Vagina (tissue), 2 donors: ENCODE data around the gene KCNJ10. TPM values are rescaled to one million over a fixed set of nuclear protein-coding genes. Genes with fewer than 3 reads are reported as not detected.

Source experiments
- DNase-seq, 2 donors: peaks; one replicate each; pipeline ENCODE4 v3.0.0-alpha.2; 2017; ENCODE audit errors: extremely low spot score in 2 of 2
- H3K27ac ChIP-seq: fragments of 200-600 bp; sonication (generic); one replicate; pipeline ENCODE4 v1.5.1; 2019
- H3K27me3 ChIP-seq: fragments of 200-600 bp; sonication (generic); one replicate; pipeline ENCODE4 v1.5.1; 2019
- H3K36me3 ChIP-seq, 2 donors: fragments of 200-600 bp; sonication (generic); one replicate each; pipeline ENCODE4 v1.5.1; 2017 to 2019
- H3K4me1 ChIP-seq: fragments of 200-600 bp; sonication (generic); one replicate; pipeline ENCODE4 v1.5.1; 2019
- H3K4me3 ChIP-seq, 2 donors: fragments of 200-600 bp; sonication (generic); 1 replicate in 1 of 2; 2 replicates in 1 of 2; pipeline ENCODE4 v1.5.1; 2016 to 2019
- H3K9me3 ChIP-seq: fragments of 200-600 bp; sonication (generic); one replicate; pipeline ENCODE4 v1.5.1; 2019
- CTCF ChIP-seq, 3 experiments: fragments of 450-650 bp in 2 of 3; fragments of 200-600 bp in 1 of 3; sonication (generic) in 1 of 3; IDR thresholded peaks; one replicate each; pipeline ENCODE4 v1.5.1; 2017 to 2019; ENCODE audit warnings: antibody characterized with exemption in 3 of 3, mild to moderate bottlenecking in 2 of 3, moderate library complexity in 2 of 3
- POLR2A ChIP-seq, 2 donors: fragments of 450-650 bp; IDR thresholded peaks; one replicate each; pipeline ENCODE4 v1.6.1; 2017; ENCODE audit warnings: antibody characterized with exemption in 2 of 2, mild to moderate bottlenecking in 2 of 2, moderate library complexity in 2 of 2
- POLR2AphosphoS5 ChIP-seq, 2 donors: sonication (generic); formaldehyde crosslinking; IDR thresholded peaks; one replicate each; pipeline ENCODE4 v1.9.0; 2017; ENCODE audit warnings: antibody characterized with exemption in 2 of 2, mild to moderate bottlenecking in 2 of 2, low read depth in 1 of 2; ENCODE audit not compliant: insufficient read depth in 1 of 2
- intact Hi-C: fragments of 100-400 bp; cut with DNase I; formaldehyde crosslinking; loops from one replicate; pipeline ENCODE4 v1.15.1; 2023
- total RNA-seq: library from RNA; depleted of rRNA; stranded (reverse); fragments of >200 nt; gene quantifications from one replicate; pipeline ENCODE4 v1.2.3, GENCODE V29; 2016

KCNJ10 gene
- total RNA-seq, 1 donor from 2014 or later: not detected

GRCh38 chr1:160085686-160086455 is 15.9 kb upstream of the KCNJ10 start:
- Histone ChIP-seq H3K4me3 (no peak overlapping the region), H3K9me3 (no peaks in the 10 kb centered on the region), H3K4me1 (peaks cover 7% of the 10 kb centered on the region), H3K27me3 (peaks cover under 1% of the 10 kb centered on the region), H3K36me3 (peaks cover 0 to 18% of the 10 kb centered on the region in 2 donors), H3K27ac (no peak overlapping the region)
- intact Hi-C loops: no loop called here
- peak; percentile 41 to 66 (median 54) for TF ChIP-seq CTCF (IDR thresholded peaks at IDR 0.05)
- TF ChIP-seq POLR2A (IDR thresholded peaks at IDR 0.05): no peak
- DNase-seq: no peak

GRCh38 chr1:160084771-160085321 is 14.9 kb upstream of the KCNJ10 start:
- H3K36me3 ChIP-seq: peaks cover 0 to 12% of the 10 kb centered on the region in 2 donors
- no peak overlapping the region for H3K27ac ChIP-seq
- no peak overlapping the region for H3K4me3 ChIP-seq
- no peak for TF ChIP-seq POLR2A (IDR thresholded peaks at IDR 0.05)
- no peak for TF ChIP-seq POLR2AphosphoS5 (IDR thresholded peaks at IDR 0.05; ENCODE audit: insufficient read depth in 1 of 2, low read depth in 1 of 2)
- TF ChIP-seq CTCF (IDR thresholded peaks at IDR 0.05): no peak
- intact Hi-C loops: no loop called here
- H3K9me3 ChIP-seq: no peaks in the 10 kb centered on the region
- no peak for DNase-seq
- peaks cover 5% of the 10 kb centered on the region for H3K27me3 ChIP-seq
- peaks cover 7% of the 10 kb centered on the region for H3K4me1 ChIP-seq

GRCh38 chr1:160083968-160084770 is 14.2 kb upstream of the KCNJ10 start:
- peak overlapping the region in 1 of 2 donors; percentile 45 for H3K4me3 ChIP-seq
- peaks cover 0 to 8% of the 10 kb centered on the region in 2 donors for H3K36me3 ChIP-seq
- H3K9me3 ChIP-seq: no peaks in the 10 kb centered on the region
- H3K4me1 ChIP-seq: peaks cover 7% of the 10 kb centered on the region
- TF ChIP-seq POLR2AphosphoS5 (IDR thresholded peaks at IDR 0.05; ENCODE audit: insufficient read depth in 1 of 2, low read depth in 1 of 2) (no peak), CTCF (IDR thresholded peaks at IDR 0.05) (peak in 2 of 3 experiments; percentile 45 to 46)
- intact Hi-C loops: no loop called here
- no peak for DNase-seq
- no peak overlapping the region for H3K27ac ChIP-seq
- peaks cover 5% of the 10 kb centered on the region for H3K27me3 ChIP-seq

- Histone ChIP-seq H3K4me1 (peaks cover 7% of the 10 kb centered on the region), H3K36me3 (no peaks in the 10 kb centered on the region), H3K9me3 (no peaks in the 10 kb centered on the region), H3K27me3 (peaks cover 5% of the 10 kb centered on the region), H3K27ac (no peak overlapping the region), H3K4me3 (no peak overlapping the region)
- intact Hi-C loops: no loop called here
- no peak for TF ChIP-seq POLR2A (IDR thresholded peaks at IDR 0.05)
- no peak for TF ChIP-seq CTCF (IDR thresholded peaks at IDR 0.05)
- TF ChIP-seq POLR2AphosphoS5 (IDR thresholded peaks at IDR 0.05; ENCODE audit: insufficient read depth in 1 of 2, low read depth in 1 of 2): no peak
- DNase-seq: no peak
Observed at GRCh38 chr1:160082926-160083325, 13.0 kb upstream of the KCNJ10 start.
